Stomach smooth muscle (tissue), 2 donors: Measurements from ENCODE around the gene ZNF524.
A peak's percentile ranks its signal among the peaks of the same experiment; 100 is the strongest.

Experiments
- H3K27ac ChIP-seq: one replicate; pipeline ENCODE4 v1.7.0; 2013; ENCODE audit warnings: mild to moderate bottlenecking, low read length, inconsistent platforms
- H3K27me3 ChIP-seq, 2 donors: one replicate each; pipeline ENCODE4 v1.7.0; 2013; ENCODE audit warnings: low read length in 2 of 2; ENCODE audit not compliant: insufficient read depth in 2 of 2, control insufficient read depth in 1 of 2
- H3K36me3 ChIP-seq, 2 donors: one replicate each; pipeline ENCODE4 v1.7.0; 2013; ENCODE audit warnings: low read length in 2 of 2; ENCODE audit not compliant: control insufficient read depth in 2 of 2, insufficient read depth in 2 of 2
- H3K4me1 ChIP-seq: one replicate; pipeline ENCODE4 v1.7.0; 2013; ENCODE audit warnings: low read length; ENCODE audit not compliant: control insufficient read depth, insufficient read depth
- H3K4me3 ChIP-seq, 2 donors: one replicate each; pipeline ENCODE4 v1.7.0; 2013; ENCODE audit warnings: low read length in 2 of 2
- H3K9ac ChIP-seq, 2 donors: one replicate each; pipeline ENCODE4 v1.7.0; 2013; ENCODE audit warnings: low read length in 2 of 2, mild to moderate bottlenecking in 1 of 2
- H3K9me3 ChIP-seq, 2 donors: one replicate each; pipeline ENCODE4 v1.7.0; 2013; ENCODE audit warnings: low read length in 2 of 2; ENCODE audit not compliant: control insufficient read depth in 2 of 2
- donor health status: healthy.
- donor health status: Pancreatic carcinoma.

Gene ZNF524

DNA sequence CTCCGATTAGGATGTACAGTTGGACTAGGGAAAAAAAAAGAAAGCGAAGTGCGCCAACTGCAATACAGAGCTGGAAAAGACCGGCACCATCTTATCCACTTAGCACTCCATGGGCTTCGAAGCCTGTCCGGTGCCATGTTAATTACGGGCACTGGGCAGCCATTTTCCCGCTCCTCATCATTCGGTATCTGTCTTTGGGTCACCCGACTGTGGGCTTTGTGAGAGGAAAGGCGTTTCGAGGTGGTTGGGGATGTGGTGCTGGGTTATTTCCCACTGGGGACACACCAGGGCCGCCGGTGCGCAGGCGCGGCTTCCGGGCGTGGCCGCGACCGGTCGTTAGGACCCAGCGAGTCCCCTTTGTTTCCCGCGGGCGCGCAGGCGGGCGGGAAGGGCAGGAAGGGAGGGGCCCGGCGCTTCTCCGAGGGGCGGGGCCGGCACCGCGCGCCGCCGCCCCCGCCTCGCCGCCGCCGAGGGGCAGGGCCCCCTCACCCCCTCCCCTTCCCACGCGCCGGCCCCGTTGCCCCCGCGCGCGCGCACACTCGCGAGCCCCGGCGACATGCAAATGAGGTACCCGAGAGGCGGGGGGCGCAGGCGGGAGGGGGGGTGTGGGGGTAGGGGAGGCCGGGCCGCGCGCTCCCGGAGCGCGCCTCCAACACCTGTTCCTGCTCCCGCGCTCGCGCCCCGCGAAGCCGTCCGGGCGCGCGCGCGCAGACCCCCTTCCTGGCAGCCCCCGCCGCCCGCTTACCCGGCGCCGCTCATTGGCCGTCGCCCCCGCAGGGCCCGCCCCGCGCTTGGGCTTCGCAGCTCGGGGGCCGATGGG is at the start of gene ZNF524:
Gene ZNF524, plus strand, starts transcription at position 447 of the 820 bp plus-strand sequence. CDS start 1,825 bp downstream, outside the sequence.
- H3K36me3 ChIP-seq: peaks cover 9 to 12% of the 10 kb centered on the region in 2 donors
- H3K4me1 ChIP-seq: peaks cover 18% of the 10 kb centered on the region
- H3K9ac ChIP-seq: peak within 1 kb of the TSS; percentile 96
- peak within 1 kb of the TSS; percentile 97 for H3K27ac ChIP-seq
- H3K4me3 ChIP-seq: peak within 1 kb of the TSS; percentile 96
- H3K27me3 ChIP-seq: no peaks in the 10 kb centered on the region
- no peaks in the 10 kb centered on the region for H3K9me3 ChIP-seq

DNA sequence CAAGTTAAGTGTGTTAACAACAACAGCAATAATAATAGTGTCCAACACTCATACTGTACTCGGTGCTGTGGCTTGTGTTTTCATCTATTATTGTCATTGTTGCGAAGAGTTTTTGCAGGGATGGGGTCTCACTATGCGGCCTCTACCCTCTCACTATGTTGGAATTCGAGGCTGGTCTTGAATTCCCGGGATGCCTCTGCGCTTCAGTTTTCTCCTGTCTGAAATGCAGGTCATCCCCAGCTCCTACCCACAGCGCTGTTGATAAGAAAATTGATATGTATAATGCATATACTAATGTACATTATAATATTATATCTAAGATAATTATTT is 49.8 kb upstream of the ZNF524 start:
- peaks cover 34 to 38% of the 10 kb centered on the region in 2 donors for H3K27me3 ChIP-seq
- H3K9ac ChIP-seq: no peak overlapping the region
- peaks cover 3% of the 10 kb centered on the region for H3K4me1 ChIP-seq
- no peaks in the 10 kb centered on the region for H3K36me3 ChIP-seq
- H3K4me3 ChIP-seq: no peak overlapping the region
- no peaks in the 10 kb centered on the region for H3K9me3 ChIP-seq
- H3K27ac ChIP-seq: no peak overlapping the region

GRCh38 chr19:55552206-55552605 is 47.9 kb upstream of the ZNF524 start:
- Histone ChIP-seq H3K9me3 (no peaks in the 10 kb centered on the region), H3K4me3 (no peak overlapping the region), H3K27ac (no peak overlapping the region), H3K36me3 (no peaks in the 10 kb centered on the region), H3K4me1 (peaks cover under 1% of the 10 kb centered on the region), H3K27me3 (peaks cover 22 to 30% of the 10 kb centered on the region in 2 donors), H3K9ac (no peak overlapping the region)

DNA sequence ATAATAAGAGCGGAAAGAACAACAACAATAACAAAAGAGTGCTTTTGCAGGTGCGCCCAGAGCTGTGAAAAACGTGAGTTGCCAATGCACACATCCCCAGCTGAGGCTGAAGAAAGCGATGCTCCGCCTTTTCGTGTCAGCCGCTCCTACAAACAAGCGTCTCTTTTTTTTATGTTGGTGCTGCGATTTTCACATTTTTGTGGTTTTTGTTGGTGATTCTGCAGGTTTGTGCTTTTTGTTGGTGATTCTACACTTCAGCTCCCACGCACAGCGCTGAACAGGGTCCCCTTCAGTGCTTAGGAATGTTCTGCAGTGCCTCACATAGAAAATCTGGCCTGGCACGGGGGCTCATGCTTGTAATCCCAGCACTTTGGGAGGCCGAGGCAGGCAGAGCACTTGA is 47.5 kb upstream of the ZNF524 start:
- Histone ChIP-seq H3K4me3 (no peak overlapping the region), H3K27me3 (peaks cover 18 to 28% of the 10 kb centered on the region in 2 donors), H3K9me3 (no peaks in the 10 kb centered on the region), H3K27ac (no peak overlapping the region), H3K36me3 (no peaks in the 10 kb centered on the region), H3K9ac (no peak overlapping the region), H3K4me1 (no peaks in the 10 kb centered on the region)

DNA sequence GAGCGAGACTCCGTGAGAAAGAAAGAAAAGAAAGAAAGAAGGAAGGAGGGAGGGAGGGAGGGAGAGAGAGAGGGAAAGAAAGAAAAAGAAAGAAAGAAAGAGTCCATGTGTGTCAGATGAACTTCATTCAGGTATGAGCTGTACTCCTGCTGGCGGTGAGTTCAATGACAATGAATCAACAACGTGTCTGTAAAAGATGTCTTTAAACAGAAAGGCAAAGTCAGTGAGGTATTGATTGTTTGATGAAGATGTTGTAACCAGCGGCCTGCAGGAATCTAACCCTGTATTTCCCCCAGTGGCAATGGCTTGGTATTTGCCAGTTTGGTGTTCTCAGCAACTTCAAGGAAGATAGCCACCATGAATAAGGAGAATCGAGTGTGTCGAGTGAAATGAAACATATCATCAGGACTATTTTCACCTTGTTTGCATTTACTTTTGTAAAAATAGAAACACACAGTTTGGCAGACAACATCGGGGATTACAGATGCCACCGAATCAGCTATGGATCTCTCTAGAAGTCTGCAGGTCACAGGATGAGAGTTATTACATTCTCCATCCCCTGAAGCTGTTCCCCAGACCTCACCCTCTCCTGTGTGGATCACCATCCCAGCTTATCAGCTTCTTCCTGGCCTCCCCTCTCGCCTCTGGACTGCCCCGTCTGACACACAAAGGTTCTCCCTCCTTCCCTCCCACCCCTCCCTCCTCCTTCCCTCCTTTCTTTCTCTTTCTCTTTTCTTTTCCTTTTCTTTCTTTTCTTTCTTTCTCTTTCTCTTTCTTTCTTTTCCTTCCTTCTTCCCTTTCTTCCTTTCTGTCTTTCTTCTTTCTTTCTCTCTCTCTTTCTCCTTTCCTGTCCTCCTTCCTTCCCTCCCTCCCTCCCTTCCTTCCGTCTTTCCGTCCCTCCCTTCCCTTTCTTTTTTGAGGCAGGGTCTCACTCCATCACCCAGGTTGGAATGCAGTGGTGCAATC is 46.6 kb upstream of the ZNF524 start:
- no peaks in the 10 kb centered on the region for H3K36me3 ChIP-seq

GRCh38 chr19:55554302-55554701 is 45.8 kb upstream of the ZNF524 start:
- Histone ChIP-seq H3K27me3 (peaks cover 15 to 24% of the 10 kb centered on the region in 2 donors), H3K27ac (no peak overlapping the region), H3K4me3 (no peak overlapping the region), H3K4me1 (no peaks in the 10 kb centered on the region), H3K9me3 (no peaks in the 10 kb centered on the region), H3K36me3 (no peaks in the 10 kb centered on the region), H3K9ac (no peak overlapping the region)

More for the DNA sequence above, 46.6 kb upstream of the ZNF524 start:
- Histone ChIP-seq H3K4me3 (no peak overlapping the region), H3K9ac (no peak overlapping the region), H3K27me3 (peaks cover 15 to 24% of the 10 kb centered on the region in 2 donors), H3K4me1 (no peaks in the 10 kb centered on the region), H3K27ac (no peak overlapping the region), H3K9me3 (no peaks in the 10 kb centered on the region)

GRCh38 chr19:55554741-55555152 is 45.3 kb upstream of the ZNF524 start:
- no peak overlapping the region for H3K4me3 ChIP-seq
- no peak overlapping the region for H3K9ac ChIP-seq
- H3K9me3 ChIP-seq: no peaks in the 10 kb centered on the region
- H3K4me1 ChIP-seq: no peaks in the 10 kb centered on the region
- H3K27me3 ChIP-seq: peaks cover 12 to 21% of the 10 kb centered on the region in 2 donors
- no peaks in the 10 kb centered on the region for H3K36me3 ChIP-seq
- H3K27ac ChIP-seq: no peak overlapping the region

GRCh38 chr19:55559684-55560083 is 40.4 kb upstream of the ZNF524 start:
- peaks cover 4 to 9% of the 10 kb centered on the region in 2 donors for H3K27me3 ChIP-seq
- no peak overlapping the region for H3K9ac ChIP-seq
- H3K27ac ChIP-seq: no peak overlapping the region
- no peak overlapping the region for H3K4me3 ChIP-seq
- peaks cover 5% of the 10 kb centered on the region in 2 donors for H3K9me3 ChIP-seq
- no peaks in the 10 kb centered on the region for H3K36me3 ChIP-seq
- no peaks in the 10 kb centered on the region for H3K4me1 ChIP-seq

DNA sequence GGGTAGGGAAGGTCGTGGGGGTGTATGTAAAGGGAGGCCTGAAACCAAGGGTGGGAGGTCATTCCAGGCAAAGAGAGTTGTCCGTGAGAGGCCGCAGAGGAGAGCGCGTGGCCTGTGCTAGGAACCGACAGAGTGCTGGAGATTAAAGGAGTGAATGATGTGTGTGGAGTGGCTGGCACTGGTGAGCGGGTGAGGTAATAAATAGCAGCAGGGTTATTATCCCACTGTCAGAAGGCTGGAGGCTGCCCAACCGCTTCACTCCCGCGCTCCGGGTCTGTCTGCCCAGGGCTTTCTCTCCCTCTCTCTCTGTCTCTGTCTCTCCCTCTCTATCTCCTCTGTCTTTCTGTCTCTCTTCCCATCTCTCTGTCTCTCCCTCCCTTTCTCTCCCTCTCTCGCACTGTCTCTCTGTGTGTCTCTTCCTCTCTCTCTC is 36.8 kb upstream of the ZNF524 start:
- Histone ChIP-seq H3K36me3 (no peaks in the 10 kb centered on the region), H3K27ac (no peak overlapping the region), H3K4me1 (no peaks in the 10 kb centered on the region), H3K9ac (no peak overlapping the region), H3K4me3 (no peak overlapping the region), H3K27me3 (peaks cover 4 to 9% of the 10 kb centered on the region in 2 donors), H3K9me3 (peaks cover 5% of the 10 kb centered on the region in 2 donors)

GRCh38 chr19:55566823-55567222 is 33.3 kb upstream of the ZNF524 start:
- H3K4me1 ChIP-seq: no peaks in the 10 kb centered on the region
- H3K4me3 ChIP-seq: no peak overlapping the region
- no peak overlapping the region for H3K27ac ChIP-seq
- H3K9me3 ChIP-seq: no peaks in the 10 kb centered on the region
- H3K9ac ChIP-seq: no peak overlapping the region
- H3K27me3 ChIP-seq: peaks cover 4 to 7% of the 10 kb centered on the region in 2 donors
- H3K36me3 ChIP-seq: no peaks in the 10 kb centered on the region
